ENCODE data around the gene RTEL1. TPM values are rescaled to one million over a fixed set of nuclear protein-coding genes. Genes with fewer than 3 reads are reported as not detected.
A peak's percentile ranks its signal among the peaks of the same experiment; 100 is the strongest.

Gene RTEL1
- total and polyA plus RNA-seq, 10 donors, result 7.3 to 49.8 (median 40.2) TPM

- Histone ChIP-seq H3K27ac (peak overlapping the region in 7 of 8 donors; percentile 85 to 90 (median 87)), H3K27me3 (replicated peaks in 1 of 7) (peaks cover 0 to 12% (median 0%) of the 10 kb centered on the region in 7 donors), H3K4me3 (peak overlapping the region in 1 of 8 donors; percentile 90), H3K36me3 (peaks cover 0 to 56% (median 31%) of the 10 kb centered on the region in 6 donors), H3K4me1 (peaks cover 30 to 72% (median 49%) of the 10 kb centered on the region in 6 donors), H3K9me3 (no peaks in the 10 kb centered on the region)
- intact Hi-C loops (cut with DNase I; ENCODE audit: low total_unique reads), result no loop called here
- 77 to 91% (median 79%) methylated on average over 13 to 37 of the region's 37 CpGs for WGBS, 5 donors
- peak; percentile 79 for DNase-seq
- TF ChIP-seq CTCF (IDR thresholded peaks at IDR 0.05 in 8 of 11, conservative IDR thresholded peaks at IDR 0.05 in 3 of 11) (no peak), POLR2AphosphoS5 (IDR thresholded peaks at IDR 0.05) (peak in 2 of 3 donors; percentile 28 to 68)
Observed at GRCh38 chr20:63742381-63743024, 84.4 kb downstream of the RTEL1 start.

DNA sequence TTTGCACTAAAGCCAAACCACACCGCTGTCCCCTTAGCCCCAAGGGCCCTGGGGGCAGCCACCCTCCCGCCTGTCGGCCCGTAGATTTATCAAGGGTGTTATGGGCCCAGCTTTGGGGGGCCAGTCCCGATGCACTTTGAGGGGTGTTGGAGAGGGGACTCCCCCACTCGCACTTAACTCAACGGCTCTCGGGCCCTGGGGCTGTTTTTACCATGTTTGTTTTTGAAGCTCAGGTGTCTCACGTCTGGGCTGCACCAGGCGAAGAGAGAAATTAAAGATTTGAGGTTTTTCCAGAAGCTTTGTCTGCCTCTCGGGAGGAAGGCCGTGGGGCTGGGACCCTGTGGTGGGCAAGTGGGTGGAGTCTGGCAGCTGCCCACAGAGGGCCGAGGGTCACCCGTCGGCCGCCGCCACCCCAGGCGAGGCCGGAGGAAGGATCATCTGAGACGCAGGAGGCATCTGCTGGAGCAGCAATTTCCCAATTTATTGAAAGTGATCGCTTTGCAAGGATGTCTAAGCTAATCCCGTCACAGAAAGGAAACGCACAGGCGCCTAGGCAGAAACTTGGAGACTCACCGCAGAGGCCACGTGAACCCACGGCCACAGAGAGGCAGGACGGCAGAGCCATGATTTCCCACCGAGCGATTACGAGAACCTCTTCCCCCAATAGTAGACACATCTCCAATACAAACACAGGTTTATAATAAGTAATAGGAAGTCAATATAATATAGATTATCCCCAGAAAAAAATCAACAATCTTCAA lies 85.3 kb downstream of the RTEL1 start:
- Histone ChIP-seq H3K36me3 (peaks cover 0 to 64% (median 31%) of the 10 kb centered on the region in 6 donors), H3K27me3 (replicated peaks in 1 of 7) (peaks cover 0 to 3% (median 0%) of the 10 kb centered on the region in 7 donors), H3K4me3 (peak overlapping the region in 1 of 8 donors; percentile 90), H3K9me3 (no peaks in the 10 kb centered on the region), H3K27ac (peak overlapping the region in 6 of 8 donors; percentile 6 to 90 (median 87)), H3K4me1 (peaks cover 24 to 72% (median 45%) of the 10 kb centered on the region in 6 donors)
- no peak for DNase-seq
- 77 to 91% (median 82%) methylated on average over 31 of the region's 31 CpGs for WGBS, 5 donors
- peak in 2 of 3 donors; percentile 37 to 46 for TF ChIP-seq POLR2AphosphoS5 (IDR thresholded peaks at IDR 0.05)
- TF ChIP-seq POLR2A (IDR thresholded peaks at IDR 0.05), result no peak
- intact Hi-C loops (cut with DNase I; ENCODE audit: low total_unique reads), result no loop called here

DNA sequence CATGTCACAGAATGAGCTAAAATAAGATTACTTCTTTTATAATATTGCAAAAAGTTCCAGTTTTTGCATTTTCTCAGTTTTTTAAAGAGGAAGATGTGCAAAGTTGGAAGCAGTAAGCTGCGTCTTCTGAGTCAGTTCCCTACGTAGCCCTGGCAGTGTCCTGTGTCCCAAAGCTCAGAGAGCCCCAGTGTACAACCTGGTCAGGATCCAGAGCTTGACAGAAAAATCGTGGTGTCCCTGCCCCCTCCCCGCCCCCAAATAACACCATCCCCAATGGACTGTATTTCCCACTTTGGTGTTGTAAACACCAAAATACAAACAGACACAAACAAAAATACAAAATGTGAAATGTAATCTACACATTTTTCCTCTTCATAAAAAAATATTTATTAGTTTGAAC lies 86.0 kb downstream of the RTEL1 start:
- intact Hi-C loops (cut with DNase I; ENCODE audit: low total_unique reads), result no loop called here
- Histone ChIP-seq H3K36me3 (peaks cover 0 to 67% (median 31%) of the 10 kb centered on the region in 6 donors), H3K9me3 (no peaks in the 10 kb centered on the region), H3K4me3 (no peak overlapping the region), H3K4me1 (peaks cover 16 to 67% (median 41%) of the 10 kb centered on the region in 6 donors), H3K27me3 (replicated peaks in 1 of 7) (no peaks in the 10 kb centered on the region), H3K27ac (peak overlapping the region in 2 of 8 donors; percentile 10 to 90)
- TF ChIP-seq CTCF (IDR thresholded peaks at IDR 0.05 in 8 of 11, conservative IDR thresholded peaks at IDR 0.05 in 3 of 11) (no peak), POLR2A (IDR thresholded peaks at IDR 0.05) (no peak), POLR2AphosphoS5 (IDR thresholded peaks at IDR 0.05) (no peak)
- DNase-seq, result no peak
- WGBS, 5 donors, result 69 to 83% (median 76%) methylated on average over 4 of the region's 4 CpGs

DNA sequence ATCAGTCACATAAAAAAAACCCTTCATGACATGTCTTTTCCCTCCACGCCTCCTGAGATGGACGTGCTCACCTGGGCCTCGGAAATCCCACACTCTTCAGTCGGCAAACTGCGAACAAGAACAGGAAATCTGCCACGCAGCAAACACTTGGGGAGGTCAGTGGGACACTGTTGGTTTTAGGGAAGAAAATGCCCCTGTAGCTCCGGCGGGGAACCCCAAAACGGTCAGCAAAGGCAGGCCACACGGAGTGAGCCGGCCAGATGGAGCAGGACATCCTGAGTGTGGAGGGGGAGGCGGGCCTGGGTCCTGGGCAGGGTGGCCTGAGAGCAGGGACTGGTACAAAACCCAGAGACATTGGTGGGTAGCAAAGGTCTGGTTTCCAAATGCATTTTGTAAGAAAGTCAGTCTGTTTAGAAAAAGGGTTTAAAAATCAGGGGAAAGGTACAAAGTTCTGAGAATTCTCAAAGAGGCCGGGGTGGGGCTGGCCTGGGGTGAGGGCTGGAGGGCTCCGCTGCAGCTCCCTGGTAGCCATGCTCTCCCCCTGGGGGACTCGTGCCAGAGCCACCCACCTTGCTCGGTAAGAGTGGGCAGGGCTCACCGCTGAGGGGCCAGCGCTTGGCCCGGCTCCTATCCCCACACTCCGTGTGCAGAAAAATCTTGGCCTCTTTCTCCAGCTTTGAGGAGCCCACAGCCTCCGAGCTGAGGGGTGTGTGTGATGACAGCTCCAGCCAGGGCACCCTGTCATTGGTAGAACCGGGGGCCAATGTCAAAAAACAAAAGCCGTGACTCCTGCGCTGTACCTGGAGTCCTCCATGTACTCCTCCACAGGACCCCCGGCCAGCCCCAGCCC lies 86.7 kb downstream of the RTEL1 start:
- WGBS, 5 donors, result 72 to 88% (median 82%) methylated on average over 25 of the region's 25 CpGs
- H3K36me3 ChIP-seq, result peaks cover 0 to 70% (median 31%) of the 10 kb centered on the region in 6 donors
- no peaks in the 10 kb centered on the region for H3K27me3 ChIP-seq (replicated peaks in 1 of 7)
- peak in 2 of 3 donors; percentile 32 to 44 for TF ChIP-seq POLR2AphosphoS5 (IDR thresholded peaks at IDR 0.05)
- TF ChIP-seq POLR2A (IDR thresholded peaks at IDR 0.05), result no peak
- H3K9me3 ChIP-seq, result no peaks in the 10 kb centered on the region
- peaks cover 15 to 68% (median 43%) of the 10 kb centered on the region in 6 donors for H3K4me1 ChIP-seq
- intact Hi-C loops (cut with DNase I; ENCODE audit: low total_unique reads), result no loop called here
- DNase-seq, result peak; percentile 75
- no peak overlapping the region for H3K4me3 ChIP-seq
- H3K27ac ChIP-seq, result peak overlapping the region in 4 of 8 donors; percentile 10 to 90 (median 29)
